LNCaP clone FGC (cell line): ENCODE results near the gene ETF1.

Experiments
- DNase-seq: peaks from one replicate; pipeline ENCODE4 v3.0.0-alpha.2; 2011; ENCODE audit warnings: low read depth
- H3K4me3 ChIP-seq: 2 replicates; pipeline ENCODE4 v1.5.1; 2011; ENCODE audit warnings: mild to moderate bottlenecking, low read depth, low read length, control low read depth
- TF ChIP-seq, protein P1 (sequence below): IDR thresholded peaks from 2 replicates; pipeline ENCODE4 v1.5.1; 2012; ENCODE audit warnings: mild to moderate bottlenecking; ENCODE audit not compliant: control insufficient read depth, insufficient read depth; ENCODE audit errors: extremely low read depth

ETF1 gene

DNA sequence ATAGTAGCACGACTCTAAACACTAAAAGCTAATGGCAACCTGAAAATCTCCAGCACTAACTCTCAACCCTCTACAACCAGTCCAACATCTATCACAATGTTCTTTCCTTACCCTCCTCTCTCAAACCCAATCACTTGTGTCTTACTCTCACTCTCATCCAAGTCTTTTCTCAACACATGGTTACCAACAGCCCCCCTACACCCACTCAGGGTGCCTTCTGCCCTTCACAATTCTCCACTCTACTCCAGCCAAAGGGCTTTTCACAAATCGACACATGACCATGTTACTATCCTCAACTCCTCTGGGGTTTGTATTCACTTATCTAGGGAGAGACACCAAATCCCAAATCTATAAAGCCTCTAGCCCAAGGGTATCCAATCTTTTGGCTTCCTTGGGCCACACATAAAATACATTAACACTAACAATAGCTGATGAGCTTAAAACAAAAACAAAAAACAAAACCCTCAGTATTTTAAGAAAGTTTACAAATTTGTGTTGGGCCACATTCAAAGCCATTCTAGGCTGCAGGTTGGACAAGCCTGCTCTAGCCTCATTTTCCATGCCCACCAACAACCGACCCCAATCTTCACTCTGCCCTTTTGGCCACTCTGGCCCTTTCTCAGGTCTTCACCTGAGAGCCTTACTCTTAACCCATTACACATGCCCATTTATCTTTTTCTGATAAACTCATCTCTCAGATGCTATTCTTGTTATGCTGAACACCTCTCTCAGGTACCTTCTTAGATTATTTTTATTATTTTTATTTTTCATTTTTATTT, 20.5 kb upstream of the ETF1 start:
- DNase-seq = no peak
- TF ChIP-seq, protein P1, sequence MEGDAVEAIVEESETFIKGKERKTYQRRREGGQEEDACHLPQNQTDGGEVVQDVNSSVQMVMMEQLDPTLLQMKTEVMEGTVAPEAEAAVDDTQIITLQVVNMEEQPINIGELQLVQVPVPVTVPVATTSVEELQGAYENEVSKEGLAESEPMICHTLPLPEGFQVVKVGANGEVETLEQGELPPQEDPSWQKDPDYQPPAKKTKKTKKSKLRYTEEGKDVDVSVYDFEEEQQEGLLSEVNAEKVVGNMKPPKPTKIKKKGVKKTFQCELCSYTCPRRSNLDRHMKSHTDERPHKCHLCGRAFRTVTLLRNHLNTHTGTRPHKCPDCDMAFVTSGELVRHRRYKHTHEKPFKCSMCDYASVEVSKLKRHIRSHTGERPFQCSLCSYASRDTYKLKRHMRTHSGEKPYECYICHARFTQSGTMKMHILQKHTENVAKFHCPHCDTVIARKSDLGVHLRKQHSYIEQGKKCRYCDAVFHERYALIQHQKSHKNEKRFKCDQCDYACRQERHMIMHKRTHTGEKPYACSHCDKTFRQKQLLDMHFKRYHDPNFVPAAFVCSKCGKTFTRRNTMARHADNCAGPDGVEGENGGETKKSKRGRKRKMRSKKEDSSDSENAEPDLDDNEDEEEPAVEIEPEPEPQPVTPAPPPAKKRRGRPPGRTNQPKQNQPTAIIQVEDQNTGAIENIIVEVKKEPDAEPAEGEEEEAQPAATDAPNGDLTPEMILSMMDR = no peak
- no peak overlapping the region for H3K4me3 ChIP-seq

DNA sequence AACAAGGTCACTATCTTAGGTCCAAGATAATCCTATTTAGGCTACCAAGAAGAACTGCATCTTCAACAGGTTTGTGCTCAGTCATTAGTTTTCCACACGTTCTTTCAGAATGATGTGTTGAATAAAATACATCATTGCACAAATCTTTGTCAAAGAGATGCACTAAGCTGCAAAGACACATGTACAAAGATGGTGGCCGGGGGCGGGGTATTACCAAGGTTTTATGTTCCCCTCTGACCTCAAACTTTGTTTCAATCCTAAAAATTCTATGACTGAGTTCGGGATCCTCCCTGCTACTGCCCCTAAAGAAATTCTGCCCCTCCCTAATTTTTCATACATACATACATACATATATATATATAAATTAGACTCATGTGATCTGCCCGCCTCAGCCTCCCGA, 17.9 kb upstream of the ETF1 start:
- H3K4me3 ChIP-seq = no peak overlapping the region
- TF ChIP-seq, protein P1 = no peak
- DNase-seq = no peak

DNA sequence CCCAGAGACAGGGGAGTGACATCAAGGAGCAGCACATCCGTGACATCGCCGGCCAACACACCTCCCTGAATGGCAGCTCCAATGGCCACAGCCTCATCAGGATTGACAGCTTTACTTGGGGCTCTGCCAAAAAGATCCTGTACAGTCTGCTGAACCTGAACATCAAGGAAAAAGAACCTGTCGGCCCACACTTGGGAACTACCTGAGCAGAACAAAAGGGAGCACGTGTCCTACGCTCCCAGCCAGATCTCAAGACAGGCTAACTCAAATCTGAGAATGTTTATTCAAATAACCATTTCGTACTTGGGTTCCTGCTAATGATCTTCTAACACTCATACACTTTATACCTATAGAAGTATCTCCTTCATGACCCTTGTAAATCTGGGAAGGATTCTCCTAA, 16.9 kb upstream of the ETF1 start:
- H3K4me3 ChIP-seq = no peak overlapping the region
- peak; percentile 97 for DNase-seq
- TF ChIP-seq, protein P1 = no peak

DNA sequence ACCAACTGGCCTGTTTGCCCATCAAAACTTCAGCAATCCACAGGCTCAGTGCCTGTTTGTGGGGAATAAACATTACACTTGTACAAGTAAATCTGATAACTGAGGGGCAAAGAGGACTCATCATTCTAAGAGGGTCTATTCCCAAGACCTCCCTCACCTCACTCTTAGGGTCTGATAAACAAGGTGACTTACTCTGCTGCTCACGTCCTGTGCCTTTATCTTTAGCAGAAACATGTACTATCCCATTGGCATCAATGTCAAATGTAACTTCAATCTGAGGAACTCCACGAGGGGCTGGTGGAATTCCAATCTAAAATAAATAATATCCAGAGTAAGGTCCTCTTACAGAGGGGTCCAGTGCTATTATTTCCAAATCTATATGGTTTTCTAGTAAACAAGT, 14.6 kb upstream of the ETF1 start:
- TF ChIP-seq, protein P1 = no peak
- H3K4me3 ChIP-seq = no peak overlapping the region
- DNase-seq = no peak

DNA sequence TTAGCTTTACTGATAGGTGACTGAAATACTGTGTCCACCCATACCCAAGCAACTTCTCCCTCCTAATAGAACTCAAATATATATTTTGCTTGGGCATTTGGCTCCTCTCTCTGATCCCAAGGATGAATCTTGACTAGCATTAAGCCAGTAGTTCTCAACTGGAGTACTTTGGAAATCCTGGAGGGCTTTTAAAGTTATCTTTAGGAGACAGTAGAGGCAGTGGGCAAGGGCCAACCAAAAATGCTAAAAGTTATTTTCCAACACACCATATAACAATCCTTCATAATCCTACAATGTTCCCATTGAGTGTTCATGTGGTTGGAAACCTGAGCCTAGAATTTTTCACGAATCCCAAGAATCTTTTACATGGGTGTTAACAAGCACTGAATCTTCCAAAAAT, 11.1 kb upstream of the ETF1 start:
- no peak for DNase-seq
- H3K4me3 ChIP-seq = no peak overlapping the region
- TF ChIP-seq, protein P1 = no peak

DNA sequence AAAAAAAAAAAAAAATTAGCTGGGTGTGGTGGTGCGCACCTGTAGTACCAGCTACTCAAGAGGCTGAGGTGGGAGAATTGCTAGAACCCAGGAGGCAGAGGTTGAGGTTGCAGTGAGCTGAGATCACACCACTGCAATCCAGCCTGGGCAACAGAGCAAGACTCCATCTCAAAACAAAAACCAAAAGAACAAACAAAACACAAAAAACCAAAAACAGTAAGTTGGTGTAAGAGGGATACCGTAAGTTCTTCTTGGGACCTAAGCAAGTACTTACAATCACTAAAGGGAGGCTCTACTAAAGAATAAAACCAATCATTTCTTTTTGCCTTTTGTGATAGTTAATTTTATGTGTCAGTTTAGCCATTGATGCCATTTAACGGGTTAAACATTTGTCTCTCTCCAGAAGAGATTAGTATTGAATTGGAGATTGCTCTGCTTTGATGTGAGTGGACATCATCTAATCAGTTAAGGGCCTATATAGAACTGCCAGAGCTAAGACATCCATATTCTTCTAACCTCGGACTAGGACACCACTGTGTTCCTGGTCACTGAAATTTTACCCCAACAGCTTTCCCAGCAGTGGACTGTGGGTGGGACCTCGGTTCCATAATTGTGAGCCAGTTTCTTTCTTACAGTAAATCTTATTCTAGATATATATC, 10.5 kb upstream of the ETF1 start:
- DNase-seq = no peak
- TF ChIP-seq, protein P1 = no peak
- no peak overlapping the region for H3K4me3 ChIP-seq
